ENCODE measurements around the gene LIME1.
"Not testable (repeated sequence)": the region's sequence is repeated elsewhere in the genome, so short reads cannot be mapped to it uniquely, and the experiment has no call there.

LIME1 gene

GRCh38 chr20:63773571-63774241, 37.2 kb downstream of the LIME1 start:
- no peak for DNase-seq (ENCODE audit: low spot score)

DNA sequence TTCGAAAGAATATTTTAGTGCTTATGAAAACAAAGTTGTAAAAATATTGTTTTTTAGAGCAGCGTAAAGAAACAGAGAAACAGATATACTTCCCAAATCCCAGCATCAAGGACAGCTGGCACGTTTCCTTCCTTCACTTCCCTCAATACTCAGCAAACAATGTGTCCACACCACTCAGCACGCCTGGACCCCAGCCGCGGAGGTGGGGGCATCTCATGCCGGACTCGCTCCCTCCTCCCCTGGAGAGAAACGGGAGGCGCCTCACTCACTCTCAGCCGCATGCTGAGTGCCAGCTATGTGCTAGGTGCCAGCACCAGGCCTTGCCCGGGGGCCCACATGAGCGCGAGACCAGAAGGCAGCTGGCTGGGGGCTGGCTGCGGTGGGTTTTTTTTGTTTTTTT, 37.8 kb downstream of the LIME1 start:
- DNase-seq (ENCODE audit: low spot score): no peak

- no peak for DNase-seq (ENCODE audit: low spot score)
These were observed 38.9 kb downstream of the LIME1 start for GRCh38 chr20:63775096-63775978.

DNA sequence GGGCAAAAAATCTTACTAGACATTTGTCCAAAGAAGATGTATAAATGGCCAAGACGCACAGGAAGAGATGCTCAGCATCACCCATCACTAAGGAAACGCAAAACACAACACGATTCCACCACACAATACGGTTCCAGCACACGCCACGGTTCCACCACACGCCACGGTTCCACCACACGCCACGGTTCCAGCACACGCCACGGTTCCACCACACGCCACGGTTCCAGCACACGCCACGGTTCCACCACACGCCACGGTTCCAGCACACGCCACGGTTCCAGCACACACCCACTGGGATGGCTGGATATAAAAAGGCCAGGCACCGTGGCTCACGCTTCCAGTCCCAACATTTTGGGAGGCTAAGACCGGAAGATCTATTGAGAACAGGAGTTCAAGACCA, 40.4 kb downstream of the LIME1 start:
- DNase-seq (ENCODE audit: low spot score): not testable (repeated sequence)

- DNase-seq (ENCODE audit: low spot score): no peak
These were observed 41.1 kb downstream of the LIME1 start for GRCh38 chr20:63777614-63778013.

- DNase-seq (ENCODE audit: low spot score): no peak
These were observed 41.7 kb downstream of the LIME1 start for GRCh38 chr20:63778034-63778752.

DNA sequence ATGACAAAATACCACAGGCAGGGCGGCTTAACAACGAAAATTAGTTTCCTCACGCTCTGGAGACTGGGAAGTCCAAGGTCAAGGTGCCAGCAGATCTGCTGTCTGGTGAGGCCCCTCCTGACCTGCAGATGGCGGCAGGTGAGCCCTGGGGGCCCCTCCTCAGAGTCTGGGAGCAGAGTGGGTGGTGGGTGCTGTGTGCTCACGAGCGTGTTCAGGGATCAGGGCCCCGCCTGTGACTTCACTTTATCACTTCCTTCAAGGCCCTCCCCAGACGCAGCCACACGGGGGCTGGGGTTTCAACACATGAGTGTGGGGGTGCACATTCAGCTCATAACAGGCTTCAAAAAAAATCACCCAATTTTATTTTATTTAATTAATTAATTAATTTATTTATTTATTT, 42.4 kb downstream of the LIME1 start:
- no peak for DNase-seq (ENCODE audit: low spot score)

DNA sequence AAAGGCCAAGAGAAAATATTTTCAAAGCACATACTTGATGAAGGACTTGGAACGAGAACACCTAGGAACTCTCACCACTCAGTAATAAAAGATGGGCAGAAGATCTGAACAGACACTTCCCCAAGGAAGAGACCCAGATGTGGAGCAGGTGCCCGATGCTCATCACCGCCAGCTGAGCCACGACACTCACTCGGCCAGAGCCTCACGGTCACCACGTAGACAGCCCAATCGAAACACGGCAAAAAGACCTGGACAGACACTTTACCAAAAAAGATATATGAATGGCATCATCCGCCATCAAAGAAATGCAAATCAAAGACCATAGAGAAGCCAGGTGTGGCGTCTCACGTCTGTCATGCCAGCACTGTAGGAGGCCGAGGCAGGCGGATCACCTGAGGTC, 44.7 kb downstream of the LIME1 start:
- no peak for DNase-seq (ENCODE audit: low spot score)

DNA sequence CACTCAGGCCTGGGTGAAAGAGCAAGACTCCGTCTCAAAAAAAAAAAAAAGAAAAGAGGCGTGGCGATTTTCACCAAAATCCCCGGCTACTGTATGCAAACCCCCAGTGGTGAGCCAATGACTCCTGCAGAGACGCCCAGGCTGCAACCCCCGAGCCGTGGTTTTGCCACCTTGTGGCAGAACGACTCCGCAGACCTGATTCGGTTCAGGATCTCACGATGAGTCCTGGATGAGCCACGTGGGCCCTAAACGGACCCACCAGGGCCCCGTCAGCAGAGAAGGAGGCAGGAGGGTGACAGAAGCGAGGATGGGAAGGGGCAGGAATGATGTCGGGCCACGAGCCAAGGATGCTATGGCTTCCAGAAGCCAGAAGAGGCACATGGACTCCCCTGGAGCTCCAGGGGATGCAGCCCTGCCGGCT, 45.6 kb downstream of the LIME1 start:
- DNase-seq (ENCODE audit: low spot score): no peak

- DNase-seq (ENCODE audit: low spot score): no peak
These were observed 46.1 kb downstream of the LIME1 start for GRCh38 chr20:63782521-63782971.

DNA sequence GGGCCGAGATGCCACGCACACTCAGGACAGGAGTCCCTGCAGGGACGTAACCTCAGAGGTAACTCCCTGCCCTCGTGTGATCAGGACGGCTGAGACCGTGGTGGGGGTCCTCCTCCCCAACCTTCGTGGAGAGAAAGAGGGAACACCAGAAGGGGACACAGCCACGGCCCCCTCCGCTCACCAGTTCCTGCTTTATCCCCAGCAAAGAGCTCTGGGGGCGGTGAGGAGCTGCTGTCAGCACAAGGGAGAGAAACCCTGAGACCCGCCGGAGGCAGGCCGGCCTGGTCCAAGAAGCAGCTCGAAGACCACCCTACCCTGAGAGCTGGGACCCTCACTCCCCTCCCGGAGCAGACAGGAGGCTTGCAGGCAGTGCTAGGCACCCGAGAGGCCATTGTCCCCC, 47.5 kb downstream of the LIME1 start:
- no peak for DNase-seq (ENCODE audit: low spot score)

DNA sequence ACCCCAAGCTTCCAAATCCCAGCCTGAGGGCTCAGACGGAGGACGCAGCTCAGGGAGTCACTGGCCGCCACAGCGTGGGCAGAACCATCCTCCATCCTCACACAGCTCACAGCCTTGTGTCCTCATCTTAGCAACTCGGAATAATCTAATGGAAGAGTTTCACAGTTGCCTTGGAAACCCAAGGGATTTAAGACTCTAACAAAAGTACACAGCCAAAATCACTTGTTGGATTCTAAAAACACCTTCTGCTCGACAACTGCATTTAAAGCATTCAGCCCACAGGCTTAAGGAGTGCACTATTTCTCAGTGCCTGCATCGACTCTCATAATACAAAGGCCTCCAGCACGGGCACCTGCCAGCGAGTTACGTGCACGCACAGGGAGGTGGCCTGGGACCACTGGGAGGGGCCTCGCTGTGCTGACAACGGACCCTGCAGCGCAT, 49.2 kb downstream of the LIME1 start:
- DNase-seq (ENCODE audit: low spot score): no peak

DNA sequence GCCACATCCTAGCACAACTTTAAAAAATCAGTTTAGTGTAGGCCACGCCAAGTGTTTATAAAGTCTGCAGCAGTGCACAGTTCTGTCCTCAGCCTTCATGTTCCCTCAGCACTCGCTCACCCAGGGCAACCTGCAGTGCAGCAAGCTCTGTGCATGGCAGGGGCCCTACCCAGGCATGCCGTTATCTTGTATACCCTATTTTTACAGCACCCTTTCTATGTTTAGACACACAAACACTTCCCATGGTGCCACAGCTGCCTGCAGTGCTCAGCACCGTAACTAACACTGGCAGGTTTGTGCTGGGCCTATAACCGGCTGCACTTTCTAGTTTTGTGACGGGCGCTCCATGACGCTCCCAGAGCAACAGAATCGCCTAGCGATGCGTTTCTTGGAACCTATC, 50.8 kb downstream of the LIME1 start:
- DNase-seq (ENCODE audit: low spot score): no peak

GRCh38 chr20:63787749-63788148, 51.3 kb downstream of the LIME1 start:
- DNase-seq (ENCODE audit: low spot score): no peak

All from pons (tissue), 1 donor.